ENCODE data around the gene TYW1B.
"Not testable (repeated sequence)": the region's sequence is repeated elsewhere in the genome, so short reads cannot be mapped to it uniquely, and the experiment has no call there.

TYW1B gene

DNA sequence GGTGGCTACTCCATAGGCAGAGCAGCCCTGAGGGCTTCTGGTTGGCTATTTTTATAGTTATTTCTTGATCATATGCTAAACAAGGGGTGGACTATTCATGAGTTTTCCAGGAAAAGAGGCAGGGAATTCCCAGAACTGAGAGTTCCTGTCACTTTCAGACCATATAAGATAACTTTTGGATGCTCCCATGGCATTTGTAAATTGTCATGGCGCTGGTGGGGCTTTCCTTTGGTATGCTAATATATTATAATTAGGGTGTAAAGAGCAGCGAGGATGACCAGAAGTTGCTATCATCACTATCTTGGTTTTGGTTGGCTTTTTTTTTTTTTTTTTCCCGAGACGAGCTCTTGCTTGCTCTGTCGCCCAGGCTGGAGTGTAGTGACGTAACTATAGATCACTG, 272.8 kb downstream of the TYW1B start:
- not testable (repeated sequence) for DNase-seq (ENCODE audit: low spot score)

DNA sequence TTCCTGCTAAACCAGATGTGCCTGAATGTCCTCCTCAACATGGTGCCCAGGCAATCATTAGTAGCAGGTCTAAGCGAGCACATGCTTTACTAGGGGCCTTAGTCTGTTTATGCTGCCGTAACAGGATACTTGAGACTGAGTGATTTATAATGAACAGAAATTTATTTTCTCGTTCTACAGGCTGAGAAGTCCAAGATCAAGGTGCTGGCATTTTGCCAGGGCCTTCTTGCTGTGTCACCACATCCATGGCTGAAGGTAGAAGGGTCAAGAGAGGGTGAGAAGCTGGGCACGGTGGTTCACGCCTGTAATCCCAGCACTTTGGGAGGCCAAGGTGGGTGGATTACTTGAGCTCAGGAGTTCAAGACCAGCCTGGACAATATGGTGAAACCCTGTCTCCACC, 273.6 kb downstream of the TYW1B start:
- not testable (repeated sequence) for DNase-seq (ENCODE audit: low spot score)

DNA sequence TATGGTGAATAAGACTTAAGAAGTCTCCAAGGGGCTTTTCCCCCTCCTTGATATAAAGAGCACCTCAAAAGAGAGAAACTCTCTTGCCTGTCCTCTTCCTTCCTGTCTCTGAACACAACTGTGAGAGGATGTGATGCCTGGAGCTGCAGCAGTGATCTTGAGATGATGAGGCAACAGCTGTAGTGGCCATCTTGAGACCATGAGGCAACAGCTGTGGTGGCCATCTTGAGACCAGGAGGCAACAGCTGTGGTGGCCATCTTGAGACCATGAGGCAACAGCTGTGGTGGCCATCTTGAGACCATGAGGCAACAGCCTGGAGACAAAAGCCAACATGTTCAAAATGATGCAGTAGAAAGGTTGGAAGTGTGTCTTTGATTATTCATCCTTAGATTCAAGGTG, 277.5 kb downstream of the TYW1B start:
- DNase-seq (ENCODE audit: low spot score) = not testable (repeated sequence)

DNA sequence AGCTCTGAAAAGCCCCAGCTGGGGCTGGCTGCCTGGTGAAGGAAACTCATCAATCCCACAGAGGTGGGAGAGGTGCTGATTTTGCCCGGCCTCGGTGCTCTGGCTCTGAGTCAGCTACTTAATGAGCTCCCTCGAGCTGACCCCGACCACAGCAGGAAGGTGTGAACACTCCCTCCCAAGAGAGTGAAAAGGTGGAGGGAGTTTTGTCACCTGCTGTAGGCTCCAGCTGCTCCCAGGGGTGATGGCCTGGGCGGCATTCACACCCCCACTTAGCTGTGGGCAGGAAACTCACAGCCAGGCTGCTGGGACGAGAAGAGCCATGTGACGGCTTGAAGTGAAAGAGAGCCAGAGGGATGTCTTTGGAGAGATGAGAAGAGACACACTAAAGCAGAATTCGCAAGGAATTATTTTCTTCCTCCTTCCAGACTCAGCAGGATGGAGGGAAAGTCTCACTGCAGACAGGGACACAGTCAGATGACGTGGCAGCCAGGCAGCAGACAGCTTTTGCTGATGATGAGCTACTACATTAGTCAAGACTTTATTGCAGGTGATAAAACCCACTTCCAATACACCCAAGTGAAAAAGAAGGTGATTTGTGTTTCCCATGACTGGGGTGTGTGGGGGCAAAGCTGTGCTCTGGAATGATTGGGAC, 281.3 kb downstream of the TYW1B start:
- not testable (repeated sequence) for DNase-seq (ENCODE audit: low spot score)

DNA sequence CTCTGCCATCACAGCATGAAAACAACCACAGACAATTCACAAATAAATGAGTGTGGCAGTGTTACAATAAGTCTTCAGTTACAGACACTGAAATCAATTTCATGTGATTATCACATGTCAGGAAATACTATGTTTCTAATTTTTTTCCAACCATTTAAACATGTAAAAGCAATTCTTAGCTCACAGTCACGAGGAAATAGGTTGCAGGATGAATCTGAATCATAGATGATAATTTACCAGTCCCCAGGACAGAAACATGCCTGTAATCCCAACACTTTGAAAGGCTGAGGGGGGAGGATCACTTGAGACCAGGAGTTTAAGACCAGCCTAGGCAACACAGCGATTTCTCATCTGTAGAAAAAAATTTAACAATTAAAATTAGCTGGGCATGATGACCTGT, 283.5 kb downstream of the TYW1B start:
- DNase-seq (ENCODE audit: low spot score) = not testable (repeated sequence)

DNA sequence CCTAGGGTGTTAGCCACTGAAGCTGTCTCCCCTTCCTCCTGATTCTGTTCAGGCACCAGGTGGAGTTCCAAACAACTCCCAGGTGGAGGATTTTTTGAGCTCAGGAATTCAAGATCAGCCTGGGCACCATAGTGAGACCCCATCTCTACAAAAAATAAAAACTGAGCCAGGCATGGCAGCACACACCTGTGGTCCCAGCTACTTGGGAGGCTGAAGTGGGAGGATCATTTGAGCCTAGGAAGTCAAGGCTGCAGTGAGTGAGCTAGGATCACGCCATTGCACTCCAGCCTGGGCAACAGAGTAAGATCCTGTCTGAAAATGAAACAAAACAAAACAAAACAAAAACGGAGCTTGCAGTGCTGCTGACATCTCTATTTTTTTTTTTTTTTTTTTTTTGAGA, 287.1 kb downstream of the TYW1B start:
- no peak for DNase-seq (ENCODE audit: low spot score)

DNA sequence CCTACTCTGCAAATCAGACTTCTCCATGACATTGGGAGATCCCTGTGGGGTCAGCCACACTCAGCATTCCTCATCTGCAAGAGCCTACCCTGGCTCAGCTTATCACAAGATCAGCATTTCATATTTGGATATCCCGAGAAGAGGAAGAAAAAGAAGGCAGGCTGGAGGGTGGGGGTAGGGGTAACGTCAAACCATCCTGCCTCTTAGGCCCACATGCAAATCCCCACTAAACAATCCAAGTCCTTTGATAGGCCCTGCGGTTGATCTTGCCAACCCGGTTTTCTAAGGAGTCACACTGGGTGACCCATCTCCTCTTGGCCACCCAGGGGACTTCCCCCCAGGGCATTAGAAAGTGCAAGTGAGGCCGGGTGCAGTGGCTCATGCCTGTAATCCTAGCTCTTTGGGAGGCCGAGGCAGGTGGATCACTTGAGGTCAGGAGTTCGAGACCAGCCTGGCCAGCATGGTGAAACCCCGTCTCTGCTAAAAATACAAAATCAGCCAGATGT, 287.8 kb downstream of the TYW1B start:
- no peak for DNase-seq (ENCODE audit: low spot score)

DNA sequence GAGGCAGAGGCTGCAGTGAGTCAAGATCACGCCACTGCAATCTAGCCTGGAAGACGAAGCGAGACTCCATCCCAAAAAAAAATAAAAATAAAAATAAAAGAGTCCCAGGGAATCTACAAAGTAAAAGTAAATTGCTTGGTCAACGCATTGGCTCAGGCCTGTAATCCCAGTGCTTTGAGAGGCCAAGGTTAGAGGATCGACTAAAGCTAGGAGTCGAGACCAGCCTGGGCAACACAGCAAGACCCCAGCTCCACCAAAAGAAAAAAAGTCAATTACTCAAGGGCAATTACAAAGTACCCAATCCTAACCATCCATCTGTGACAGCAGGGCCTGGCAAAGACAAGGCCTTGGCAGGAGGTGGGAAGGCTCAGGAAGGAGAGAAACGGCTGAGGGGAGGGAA, 288.3 kb downstream of the TYW1B start:
- DNase-seq (ENCODE audit: low spot score) = no peak

DNA sequence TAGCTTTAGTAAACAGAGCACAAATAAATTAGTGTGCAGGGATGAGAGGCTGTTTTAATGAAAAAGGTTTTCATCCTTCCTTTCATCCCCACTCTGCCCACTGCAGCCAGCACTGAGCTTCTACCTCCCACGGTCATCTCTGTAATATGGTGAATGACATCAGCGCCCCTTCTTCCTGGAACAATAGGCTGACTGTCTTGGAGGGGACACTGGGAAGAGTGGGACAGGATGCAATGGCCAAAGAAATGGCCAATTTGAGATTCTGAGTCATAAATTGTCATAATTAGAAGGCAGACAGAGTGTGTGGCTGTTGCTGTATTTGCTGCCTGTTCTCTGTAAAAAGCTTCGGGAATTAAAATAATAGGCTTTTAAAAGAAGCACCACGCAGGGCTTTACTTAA, 289.1 kb downstream of the TYW1B start:
- DNase-seq (ENCODE audit: low spot score) = no peak

DNA sequence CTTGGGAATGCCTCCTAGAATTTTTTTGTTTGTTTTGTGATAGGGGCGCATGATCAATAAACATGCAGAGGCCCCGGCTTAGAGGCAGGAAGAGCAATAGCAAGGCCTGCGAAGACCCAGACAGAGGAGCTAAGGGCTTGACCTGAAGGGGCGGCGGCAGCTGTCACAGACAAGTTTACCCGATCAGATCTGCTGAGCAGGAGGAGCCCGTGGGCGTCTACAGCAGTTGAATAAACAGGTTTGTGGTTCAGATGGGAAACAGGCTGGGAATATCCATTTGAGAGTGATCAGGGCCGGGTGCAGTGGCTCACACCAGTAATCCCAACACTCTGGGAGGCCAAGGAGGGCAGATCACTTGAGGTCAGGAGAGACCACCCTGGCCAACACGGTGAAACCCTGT, 289.9 kb downstream of the TYW1B start:
- no peak for DNase-seq (ENCODE audit: low spot score)

DNA sequence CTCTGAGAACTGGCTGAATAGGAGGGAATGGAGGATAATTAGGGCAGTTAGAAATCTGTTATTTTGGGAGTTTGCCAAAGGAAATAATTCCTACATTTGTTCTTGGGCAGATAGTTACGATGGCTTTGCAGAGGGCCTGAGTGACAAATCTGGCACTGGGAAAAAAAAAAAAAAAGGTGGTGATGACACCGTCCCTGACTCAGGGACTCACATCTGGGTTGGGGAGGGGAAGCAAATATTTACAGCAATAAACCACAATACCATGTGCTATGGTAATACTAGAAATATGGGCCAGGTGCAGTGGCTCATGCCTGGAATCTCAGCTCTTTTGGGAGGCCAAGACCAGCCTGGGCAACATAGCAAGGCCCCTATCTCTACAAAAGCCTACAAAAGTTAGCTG, 292.0 kb downstream of the TYW1B start:
- DNase-seq (ENCODE audit: low spot score) = not testable (repeated sequence)

DNA sequence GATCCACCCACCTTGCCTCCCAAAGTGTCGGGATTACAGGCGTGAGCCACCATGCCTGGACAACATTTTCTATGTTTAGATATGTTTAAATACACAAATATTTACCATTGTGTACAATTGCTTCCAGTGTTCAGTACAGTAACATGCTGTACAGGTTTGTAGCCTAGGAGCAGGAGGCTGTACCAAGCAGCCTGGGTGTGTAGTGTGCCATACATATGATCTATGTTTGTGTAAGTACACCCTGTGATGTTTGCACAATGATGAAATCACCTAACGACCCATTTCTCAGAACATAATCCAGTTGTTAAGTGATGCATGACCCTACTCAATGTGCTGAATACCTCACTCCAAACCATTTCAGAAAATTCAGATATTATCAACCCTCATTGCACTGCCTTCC, 297.0 kb downstream of the TYW1B start:
- not testable (repeated sequence) for DNase-seq (ENCODE audit: low spot score)

All from hematopoietic multipotent progenitor cell treated with erythropoietin and hydrocortisone succinate and interleukin-3 and kit ligand, for 15 days (in vitro differentiated cells).